K562 (cell line): ENCODE data around the gene SUPT5H. TPM values are rescaled to one million over a fixed set of nuclear protein-coding genes. Genes with fewer than 3 reads are reported as not detected.

Experiments used
- E2F6 ChIP-seq, 2 experiments: IDR thresholded peaks; 2 replicates each; pipeline ENCODE4 v1.6.1; 2011; ENCODE audit warnings: borderline replicate concordance in 1 of 2, control low read depth in 1 of 2, low read depth in 1 of 2, low read length in 1 of 2, mild to moderate bottlenecking in 1 of 2, mixed read lengths in 1 of 2, moderate library complexity in 1 of 2; ENCODE audit not compliant: insufficient read depth in 1 of 2, insufficient read length in 1 of 2, poor library complexity in 1 of 2, severe bottlenecking in 1 of 2; ENCODE audit errors: extremely low read depth in 1 of 2
- NEUROD1 ChIP-seq: fragments of 150-350 bp; IDR thresholded peaks from 2 replicates; pipeline ENCODE4 v1.6.1; 2014; ENCODE audit warnings: borderline replicate concordance, low read length, low read depth; ENCODE audit not compliant: partially characterized antibody
- SAFB2 ChIP-seq: fragments of 200-400 bp; formaldehyde crosslinking; IDR thresholded peaks from 2 replicates; pipeline ENCODE4 v1.6.1; 2018; ENCODE audit warnings: borderline replicate concordance, low read length, low read depth, moderate library complexity; ENCODE audit not compliant: severe bottlenecking
- TCF15 ChIP-seq: fragments of 250-450 bp; sonication (Bioruptor Pico); IDR thresholded peaks from 2 replicates; pipeline ENCODE4 v1.8.0; 2022; ENCODE audit warnings: moderate library complexity, mild to moderate bottlenecking, inconsistent platforms
- polyA plus RNA-seq, 8 experiments: library from polyadenylated mRNA; depleted of rRNA in 4 of 8; stranded (reverse) in 5 of 8; unstranded in 3 of 8; fragments of >200 nt; fragmentation: Nextera tagmentation in 2 of 8; fragmentation: Illumina TruSeq in 1 of 8; extraction: Ambion mirVana in 2 of 8; extraction: Trizol in 1 of 8; gene quantifications; 2 replicates each; pipeline versions ENCODE4 v1.2.1 to v1.2.3, GENCODE V29; 2011 to 2014; ENCODE audit warnings: inconsistent platforms in 1 of 8, missing spikeins in 1 of 8
- total RNA-seq, 7 experiments: library from RNA; depleted of rRNA in 6 of 7; stranded (reverse); fragments of >200 nt in 6 of 7; fragmentation: Illumina TruSeq in 2 of 7; extraction: Trizol in 2 of 7; gene quantifications; 2 replicates each; pipeline versions ENCODE4 v1.2.1 to v1.2.3, GENCODE V29; 2011 to 2021; ENCODE audit warnings: low replicate concordance in 1 of 7
- TF ChIP-seq, protein P1 (sequence below): fragments of 200-800 bp; sonication (Bioruptor generic); IDR thresholded peaks from 2 replicates; pipeline ENCODE4 v1.6.1; 2016; ENCODE audit warnings: missing genetic modification characterization, missing compliant biosample characterization
- TF ChIP-seq, protein P2 (sequence below): conservative IDR thresholded peaks from 2 replicates; pipeline ENCODE4 v1.6.1; 2011; ENCODE audit warnings: low read depth, mild to moderate bottlenecking, low read length; ENCODE audit not compliant: control insufficient read depth

The SUPT5H gene
- total and polyA plus RNA-seq, 9 of the 15 experiments (the other 6 are each of a cell fraction or from before 2014, with no cell fraction given): 13.3 to 85.9 (median 35.9) TPM

GRCh38 chr19:39397360-39398296 lies 47.8 kb upstream of the SUPT5H start (continued):
- TF ChIP-seq, protein P1, sequence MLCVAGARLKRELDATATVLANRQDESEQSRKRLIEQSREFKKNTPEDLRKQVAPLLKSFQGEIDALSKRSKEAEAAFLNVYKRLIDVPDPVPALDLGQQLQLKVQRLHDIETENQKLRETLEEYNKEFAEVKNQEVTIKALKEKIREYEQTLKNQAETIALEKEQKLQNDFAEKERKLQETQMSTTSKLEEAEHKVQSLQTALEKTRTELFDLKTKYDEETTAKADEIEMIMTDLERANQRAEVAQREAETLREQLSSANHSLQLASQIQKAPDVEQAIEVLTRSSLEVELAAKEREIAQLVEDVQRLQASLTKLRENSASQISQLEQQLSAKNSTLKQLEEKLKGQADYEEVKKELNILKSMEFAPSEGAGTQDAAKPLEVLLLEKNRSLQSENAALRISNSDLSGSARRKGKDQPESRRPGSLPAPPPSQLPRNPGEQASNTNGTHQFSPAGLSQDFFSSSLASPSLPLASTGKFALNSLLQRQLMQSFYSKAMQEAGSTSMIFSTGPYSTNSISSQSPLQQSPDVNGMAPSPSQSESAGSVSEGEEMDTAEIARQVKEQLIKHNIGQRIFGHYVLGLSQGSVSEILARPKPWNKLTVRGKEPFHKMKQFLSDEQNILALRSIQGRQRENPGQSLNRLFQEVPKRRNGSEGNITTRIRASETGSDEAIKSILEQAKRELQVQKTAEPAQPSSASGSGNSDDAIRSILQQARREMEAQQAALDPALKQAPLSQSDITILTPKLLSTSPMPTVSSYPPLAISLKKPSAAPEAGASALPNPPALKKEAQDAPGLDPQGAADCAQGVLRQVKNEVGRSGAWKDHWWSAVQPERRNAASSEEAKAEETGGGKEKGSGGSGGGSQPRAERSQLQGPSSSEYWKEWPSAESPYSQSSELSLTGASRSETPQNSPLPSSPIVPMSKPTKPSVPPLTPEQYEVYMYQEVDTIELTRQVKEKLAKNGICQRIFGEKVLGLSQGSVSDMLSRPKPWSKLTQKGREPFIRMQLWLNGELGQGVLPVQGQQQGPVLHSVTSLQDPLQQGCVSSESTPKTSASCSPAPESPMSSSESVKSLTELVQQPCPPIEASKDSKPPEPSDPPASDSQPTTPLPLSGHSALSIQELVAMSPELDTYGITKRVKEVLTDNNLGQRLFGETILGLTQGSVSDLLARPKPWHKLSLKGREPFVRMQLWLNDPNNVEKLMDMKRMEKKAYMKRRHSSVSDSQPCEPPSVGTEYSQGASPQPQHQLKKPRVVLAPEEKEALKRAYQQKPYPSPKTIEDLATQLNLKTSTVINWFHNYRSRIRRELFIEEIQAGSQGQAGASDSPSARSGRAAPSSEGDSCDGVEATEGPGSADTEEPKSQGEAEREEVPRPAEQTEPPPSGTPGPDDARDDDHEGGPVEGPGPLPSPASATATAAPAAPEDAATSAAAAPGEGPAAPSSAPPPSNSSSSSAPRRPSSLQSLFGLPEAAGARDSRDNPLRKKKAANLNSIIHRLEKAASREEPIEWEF (CRISPR knock-in tag): no peak
- TF ChIP-seq SAFB2: no peak
- TF ChIP-seq NEUROD1: no peak
- TF ChIP-seq E2F6 (IDR thresholded peaks at IDR 0.05; ENCODE audit: borderline replicate concordance in 1 of 2, extremely low read depth in 1 of 2, insufficient read depth in 1 of 2, insufficient read length in 1 of 2, low read depth in 1 of 2, low read length in 1 of 2, poor library complexity in 1 of 2, severe bottlenecking in 1 of 2): no peak
- TF ChIP-seq, protein P2, sequence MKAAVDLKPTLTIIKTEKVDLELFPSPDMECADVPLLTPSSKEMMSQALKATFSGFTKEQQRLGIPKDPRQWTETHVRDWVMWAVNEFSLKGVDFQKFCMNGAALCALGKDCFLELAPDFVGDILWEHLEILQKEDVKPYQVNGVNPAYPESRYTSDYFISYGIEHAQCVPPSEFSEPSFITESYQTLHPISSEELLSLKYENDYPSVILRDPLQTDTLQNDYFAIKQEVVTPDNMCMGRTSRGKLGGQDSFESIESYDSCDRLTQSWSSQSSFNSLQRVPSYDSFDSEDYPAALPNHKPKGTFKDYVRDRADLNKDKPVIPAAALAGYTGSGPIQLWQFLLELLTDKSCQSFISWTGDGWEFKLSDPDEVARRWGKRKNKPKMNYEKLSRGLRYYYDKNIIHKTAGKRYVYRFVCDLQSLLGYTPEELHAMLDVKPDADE: 0 out of 2 replicates have a peak, but pooled peaks have one; percentile 62
- TF ChIP-seq TCF15: no peak
